Hepatocyte (in vitro differentiated cells): ENCODE measurements around the gene SNCB. TPM values are rescaled to one million over a fixed set of nuclear protein-coding genes. Genes with fewer than 3 reads are reported as not detected.

Source experiments
- DNase-seq: peaks from one replicate; pipeline ENCODE4 v3.0.0-alpha.2; 2016; ENCODE audit warnings: low spot score
- H2AFZ ChIP-seq: fragments of 200-600 bp; sonication (generic); 2 replicates; pipeline ENCODE4 v1.6.0; 2016; ENCODE audit warnings: antibody characterized with exemption, mild to moderate bottlenecking
- H3K27ac ChIP-seq: fragments of 200-600 bp; sonication (generic); 2 replicates; pipeline ENCODE4 v1.5.1; 2016; ENCODE audit warnings: mild to moderate bottlenecking
- H3K27me3 ChIP-seq: fragments of 200-600 bp; sonication (generic); 2 replicates; pipeline ENCODE4 v1.6.1; 2016
- H3K36me3 ChIP-seq: fragments of 200-600 bp; sonication (generic); replicated peaks from 2 replicates; pipeline ENCODE4 v1.5.1; 2016; ENCODE audit warnings: low read depth; ENCODE audit not compliant: insufficient read depth
- H3K4me1 ChIP-seq: fragments of 200-600 bp; sonication (generic); 2 replicates; pipeline ENCODE4 v1.5.1; 2016; ENCODE audit warnings: mild to moderate bottlenecking, moderate library complexity; ENCODE audit not compliant: insufficient read depth
- H3K4me2 ChIP-seq: fragments of 200-600 bp; sonication (generic); 2 replicates; pipeline ENCODE4 v1.6.0; 2016
- H3K4me3 ChIP-seq: fragments of 200-600 bp; sonication (generic); 2 replicates; pipeline ENCODE4 v1.5.1; 2016; ENCODE audit warnings: mild to moderate bottlenecking
- H3K79me2 ChIP-seq: fragments of 200-600 bp; sonication (generic); 2 replicates; pipeline ENCODE4 v1.6.0; 2017; ENCODE audit warnings: mild to moderate bottlenecking
- H3K9me2 ChIP-seq: fragments of 200-600 bp; sonication (generic); replicated peaks from 2 replicates; pipeline ENCODE4 v1.6.0; 2017; ENCODE audit warnings: mild to moderate bottlenecking; ENCODE audit not compliant: insufficient read depth
- H3K9me3 ChIP-seq: fragments of 200-600 bp; sonication (generic); 2 replicates; pipeline ENCODE4 v1.5.1; 2016; ENCODE audit warnings: low read depth, mild to moderate bottlenecking
- H4K20me1 ChIP-seq: fragments of 200-600 bp; sonication (generic); 2 replicates; pipeline ENCODE4 v1.6.0; 2016; ENCODE audit warnings: mild to moderate bottlenecking; ENCODE audit not compliant: insufficient read depth, poor library complexity, severe bottlenecking
- EZH2 ChIP-seq: fragments of 200-600 bp; sonication (generic); IDR thresholded peaks from 2 replicates; pipeline ENCODE4 v1.6.1; 2016; ENCODE audit warnings: antibody characterized with exemption, mild to moderate bottlenecking, borderline replicate concordance
- EZH2phosphoT487 ChIP-seq: fragments of 200-600 bp; sonication (generic); IDR thresholded peaks from one replicate; pipeline ENCODE4 v1.6.1; 2018; ENCODE audit warnings: antibody characterized with exemption, mild to moderate bottlenecking, low read depth, moderate library complexity; ENCODE audit not compliant: unreplicated experiment, severe bottlenecking
- WGBS: methylation state at CpG from one replicate; pipeline ENCODE4 v1.1.6; 2016; ENCODE audit warnings: low lambda C conversion rate; ENCODE audit errors: missing lambda C conversion rate; 5-methylcytosine and 5-hydroxymethylcytosine counted together
- polyA plus RNA-seq: library from polyadenylated mRNA; unstranded; fragments of >200 nt; fragmentation: Nextera tagmentation; extraction: Ambion mirVana; gene quantifications from 2 replicates; pipeline ENCODE4 v1.2.1, GENCODE V29; 2016
- total RNA-seq: library from RNA; depleted of rRNA; stranded (reverse); fragments of >200 nt; gene quantifications from 2 replicates; pipeline ENCODE4 v1.2.3, GENCODE V29; 2014
- TF ChIP-seq, protein P1 (sequence below): fragments of 200-600 bp; sonication (generic); IDR thresholded peaks from 2 replicates; pipeline ENCODE4 v1.5.1; 2016; ENCODE audit warnings: antibody characterized with exemption, mild to moderate bottlenecking; ENCODE audit not compliant: poor library complexity

The SNCB gene
- total and polyA plus RNA-seq, 2 experiments from 2014 or later = 0.57 TPM; not detected in 1

DNA sequence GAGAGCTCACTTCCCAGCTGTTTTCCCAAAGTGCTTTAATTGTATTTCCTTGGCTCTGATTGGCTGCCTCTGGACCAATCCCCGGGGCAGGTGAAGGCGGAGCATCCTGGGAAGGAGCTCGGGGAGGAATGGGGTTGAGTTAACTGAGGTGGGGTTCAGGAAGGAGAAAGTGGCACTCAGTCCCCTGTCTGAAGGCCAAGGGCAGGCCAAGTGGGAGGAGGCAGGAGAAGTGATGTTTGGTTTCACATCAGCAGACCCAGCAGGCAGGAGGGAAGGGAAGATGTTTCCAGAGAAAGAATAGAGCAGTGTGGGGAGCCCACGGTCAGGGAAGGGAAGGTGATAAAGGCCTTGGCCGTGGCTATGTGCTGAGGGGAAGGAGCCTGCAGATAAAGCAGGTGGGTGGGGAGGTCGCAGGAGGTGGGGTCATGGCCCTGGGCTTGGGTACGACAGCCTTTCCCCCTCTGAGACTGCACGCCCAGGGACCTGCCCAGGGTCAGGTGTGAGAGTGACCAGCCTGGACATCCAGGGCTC lies 20.1 kb upstream of the SNCB start:
- Histone ChIP-seq H2AFZ (no peak overlapping the region), H3K4me2 (no peak overlapping the region), H3K36me3 (no peaks in the 10 kb centered on the region), H3K4me3 (no peak overlapping the region), H3K27me3 (no peaks in the 10 kb centered on the region), H3K4me1 (peaks cover 9% of the 10 kb centered on the region), H3K9me2 (no peaks in the 10 kb centered on the region), H3K27ac (no peak overlapping the region), H4K20me1 (no peaks in the 10 kb centered on the region), H3K9me3 (no peaks in the 10 kb centered on the region), H3K79me2 (peaks cover 20% of the 10 kb centered on the region)
- no peak for DNase-seq
- WGBS = 84% methylated on average over 8 of the region's 8 CpGs
- TF ChIP-seq EZH2phosphoT487 = no peak
- TF ChIP-seq EZH2 = no peak
- TF ChIP-seq, protein P1, sequence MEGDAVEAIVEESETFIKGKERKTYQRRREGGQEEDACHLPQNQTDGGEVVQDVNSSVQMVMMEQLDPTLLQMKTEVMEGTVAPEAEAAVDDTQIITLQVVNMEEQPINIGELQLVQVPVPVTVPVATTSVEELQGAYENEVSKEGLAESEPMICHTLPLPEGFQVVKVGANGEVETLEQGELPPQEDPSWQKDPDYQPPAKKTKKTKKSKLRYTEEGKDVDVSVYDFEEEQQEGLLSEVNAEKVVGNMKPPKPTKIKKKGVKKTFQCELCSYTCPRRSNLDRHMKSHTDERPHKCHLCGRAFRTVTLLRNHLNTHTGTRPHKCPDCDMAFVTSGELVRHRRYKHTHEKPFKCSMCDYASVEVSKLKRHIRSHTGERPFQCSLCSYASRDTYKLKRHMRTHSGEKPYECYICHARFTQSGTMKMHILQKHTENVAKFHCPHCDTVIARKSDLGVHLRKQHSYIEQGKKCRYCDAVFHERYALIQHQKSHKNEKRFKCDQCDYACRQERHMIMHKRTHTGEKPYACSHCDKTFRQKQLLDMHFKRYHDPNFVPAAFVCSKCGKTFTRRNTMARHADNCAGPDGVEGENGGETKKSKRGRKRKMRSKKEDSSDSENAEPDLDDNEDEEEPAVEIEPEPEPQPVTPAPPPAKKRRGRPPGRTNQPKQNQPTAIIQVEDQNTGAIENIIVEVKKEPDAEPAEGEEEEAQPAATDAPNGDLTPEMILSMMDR = no peak

DNA sequence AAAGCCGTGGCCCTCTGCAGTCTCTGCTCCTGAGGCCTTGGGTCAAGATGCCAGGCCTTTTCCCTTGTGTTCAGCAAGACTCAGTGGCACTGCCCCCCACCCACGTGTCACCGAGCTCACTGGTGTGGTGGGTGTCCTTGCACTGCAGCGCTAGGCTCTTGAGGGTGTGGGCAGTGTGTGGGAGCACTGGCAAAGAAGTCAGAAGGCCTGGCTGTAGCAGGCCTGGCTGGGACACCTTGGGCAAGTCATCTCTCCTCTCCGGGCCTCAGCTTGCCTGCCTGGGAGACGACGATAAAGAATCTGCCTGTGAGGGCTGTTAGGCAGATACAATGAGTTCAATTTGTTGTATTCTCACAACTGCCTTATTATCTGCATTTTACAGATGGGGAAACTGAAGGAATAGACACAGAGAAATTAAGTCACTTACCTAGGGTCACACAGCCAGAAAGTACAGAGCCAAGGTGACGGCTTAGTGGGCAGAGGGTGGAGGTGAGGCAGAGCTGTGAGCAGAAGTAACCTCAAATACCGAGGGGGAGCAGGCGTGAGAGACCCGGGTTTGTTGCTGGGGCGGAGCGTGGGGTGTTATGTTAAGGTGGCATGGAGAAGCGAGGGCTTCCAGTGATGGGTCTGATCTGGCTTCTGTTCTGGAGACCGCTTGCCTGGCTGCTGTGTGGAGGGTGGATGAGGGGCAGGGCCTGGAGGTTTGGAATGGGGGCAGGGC lies 18.3 kb upstream of the SNCB start:
- Histone ChIP-seq H3K27me3 (no peaks in the 10 kb centered on the region), H3K9me2 (no peaks in the 10 kb centered on the region), H3K4me3 (peak overlapping the region; percentile 38), H3K9me3 (no peaks in the 10 kb centered on the region), H3K4me2 (peak overlapping the region; percentile 89), H4K20me1 (no peaks in the 10 kb centered on the region), H3K4me1 (peaks cover 9% of the 10 kb centered on the region), H3K79me2 (peaks cover 20% of the 10 kb centered on the region), H2AFZ (no peak overlapping the region), H3K27ac (no peak overlapping the region), H3K36me3 (no peaks in the 10 kb centered on the region)
- TF ChIP-seq, protein P1 = no peak
- TF ChIP-seq EZH2 = no peak
- TF ChIP-seq EZH2phosphoT487 = no peak
- 87% methylated on average over 15 of the region's 15 CpGs for WGBS
- no peak for DNase-seq

DNA sequence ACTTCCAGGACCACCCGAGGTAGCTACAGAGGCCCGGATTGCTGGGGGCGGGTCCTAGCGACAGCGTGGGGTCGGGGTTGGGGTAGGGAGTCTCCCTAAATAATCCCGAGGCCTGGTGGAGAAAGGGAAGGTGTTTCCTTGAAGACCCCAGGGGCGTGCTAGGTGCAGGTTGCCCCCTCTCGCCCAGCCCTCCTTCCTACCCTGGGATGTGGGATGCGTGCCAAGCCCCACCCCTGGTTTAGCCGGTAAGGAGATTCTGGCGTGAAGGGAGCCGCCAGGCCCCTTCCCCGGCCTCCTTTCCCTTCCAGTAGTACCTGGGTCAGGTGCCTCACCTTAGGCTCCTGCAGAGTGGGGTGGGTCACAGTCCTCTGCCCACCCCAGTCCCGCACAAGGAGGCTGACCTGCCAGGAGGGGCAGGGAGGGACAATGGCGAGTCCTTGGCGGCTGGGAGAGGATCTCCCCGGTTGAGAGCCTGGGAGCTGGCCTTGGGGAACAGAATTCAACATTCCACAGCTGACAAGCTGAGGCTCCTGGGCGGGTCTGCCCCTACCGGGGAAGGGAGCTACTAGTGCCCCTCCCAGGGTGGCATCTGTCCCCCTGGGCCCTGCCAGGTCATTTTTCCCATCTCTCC lies 17.6 kb upstream of the SNCB start:
- Histone ChIP-seq H3K4me2 (peak overlapping the region; percentile 89), H3K27me3 (no peaks in the 10 kb centered on the region), H3K4me1 (peaks cover 9% of the 10 kb centered on the region), H3K4me3 (peak overlapping the region; percentile 38), H3K27ac (peak overlapping the region; percentile 18), H4K20me1 (no peaks in the 10 kb centered on the region), H3K9me3 (no peaks in the 10 kb centered on the region), H3K79me2 (peaks cover 20% of the 10 kb centered on the region), H3K9me2 (no peaks in the 10 kb centered on the region), H2AFZ (peak overlapping the region; percentile 71), H3K36me3 (no peaks in the 10 kb centered on the region)
- WGBS = 23% methylated on average over 15 of the region's 20 CpGs
- DNase-seq = peak; percentile 71
- TF ChIP-seq, protein P1 = no peak
- TF ChIP-seq EZH2 (no peak), EZH2phosphoT487 (no peak)
